ENCODE data around the gene ZNF778. TPM values are rescaled to one million over a fixed set of nuclear protein-coding genes. Genes with fewer than 3 reads are reported as not detected.

Gene ZNF778
- total and polyA plus RNA-seq, 2 of the 13 experiments (the other 11 are each of a cell fraction or from before 2014, with no cell fraction given), result 3.8 to 7.2 TPM

- TF ChIP-seq GABPB1 (CRISPR knock-in tag; IDR thresholded peaks at IDR 0.05) (peak; percentile 26; the same call in 1 of the 2 replicates), JUND (CRISPR knock-in tag; IDR thresholded peaks at IDR 0.05) (no peak), ZNF333 (CRISPR knock-in tag; IDR thresholded peaks at IDR 0.05; ENCODE audit: borderline replicate concordance) (peak; percentile 45; the same call in 1 of the 2 replicates), ZNF275 (CRISPR knock-in tag; IDR thresholded peaks at IDR 0.05; ENCODE audit: borderline replicate concordance) (no peak), GTF2F1 (IDR thresholded peaks at IDR 0.05; ENCODE audit: low read length) (no peak), PAWR (CRISPR knock-in tag; IDR thresholded peaks at IDR 0.05; ENCODE audit: borderline replicate concordance) (no peak), MYPOP (CRISPR knock-in tag; IDR thresholded peaks at IDR 0.05) (no peak), ZNF414 (CRISPR knock-in tag; IDR thresholded peaks at IDR 0.05) (no peak), RBM39 (IDR thresholded peaks at IDR 0.05; ENCODE audit: low read depth, low read length, poor library complexity, severe bottlenecking) (no peak), LCORL (IDR thresholded peaks at IDR 0.05) (no peak), LCORL (CRISPR knock-in tag; IDR thresholded peaks at IDR 0.05) (no peak), GPN1 (CRISPR knock-in tag; IDR thresholded peaks at IDR 0.05; ENCODE audit: borderline replicate concordance) (peak; percentile 45; the same call in 1 of the 2 replicates), ZNF770 (CRISPR knock-in tag; IDR thresholded peaks at IDR 0.05) (no peak), EZH2 (conservative IDR thresholded peaks at IDR 0.05; ENCODE audit: low read depth, low read length) (peak; percentile 67; the same call in 1 of the 2 replicates), SALL2 (CRISPR knock-in tag; IDR thresholded peaks at IDR 0.05) (no peak), ZFP82 (CRISPR knock-in tag; IDR thresholded peaks at IDR 0.05; ENCODE audit: borderline replicate concordance) (no peak), FOXK2 (IDR thresholded peaks at IDR 0.05) (no peak), NR0B2 (CRISPR knock-in tag; IDR thresholded peaks at IDR 0.05) (no peak), ZNF496 (CRISPR knock-in tag; IDR thresholded peaks at IDR 0.05; ENCODE audit: insufficient replicate concordance) (no peak), NR2F6 (IDR thresholded peaks at IDR 0.05) (no peak), NR2F6 (CRISPR knock-in tag; IDR thresholded peaks at IDR 0.05) (no peak), ZNF547 (CRISPR knock-in tag; IDR thresholded peaks at IDR 0.05) (0 out of 2 replicates have a peak, but pooled peaks have one; percentile 12), ZKSCAN8 (CRISPR knock-in tag; IDR thresholded peaks at IDR 0.05; ENCODE audit: borderline replicate concordance) (no peak), ZNF282 (IDR thresholded peaks at IDR 0.05; ENCODE audit: partially characterized antibody) (no peak), SRF (IDR thresholded peaks at IDR 0.05; ENCODE audit: low read depth, low read length) (no peak), ZNF879 (CRISPR knock-in tag; IDR thresholded peaks at IDR 0.05) (no peak)
Measured at GRCh38 chr16:89170346-89171215, 46.9 kb upstream of the ZNF778 start (continued).

All from HepG2 (cell line).